ENCODE data around the gene TNFRSF21. TPM values are rescaled to one million over a fixed set of nuclear protein-coding genes. Genes with fewer than 3 reads are reported as not detected.

TNFRSF21 gene
- polyA plus RNA-seq, 3 donors = 0.43 to 0.86 (median 0.58) TPM

DNA sequence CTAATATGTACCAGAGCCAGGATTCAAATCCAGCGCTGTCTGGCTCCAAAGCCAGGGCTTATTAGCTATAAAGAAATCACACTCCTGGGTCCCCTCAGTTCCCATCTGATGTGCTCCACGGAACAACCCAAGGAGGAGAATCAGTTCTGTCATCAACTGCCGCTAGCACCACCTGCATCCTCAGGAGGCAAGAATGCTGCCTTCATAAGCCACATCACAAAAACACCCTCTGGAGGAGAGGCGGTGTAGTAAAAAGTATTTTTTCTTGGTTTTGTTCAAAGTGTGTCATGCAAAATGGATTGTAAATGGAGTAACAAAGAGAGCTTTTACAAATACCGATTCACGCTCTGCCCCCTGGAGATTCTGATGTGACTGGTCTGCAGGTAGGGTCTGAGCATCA, 57.1 kb downstream of the TNFRSF21 start:
- TF ChIP-seq, protein P1, sequence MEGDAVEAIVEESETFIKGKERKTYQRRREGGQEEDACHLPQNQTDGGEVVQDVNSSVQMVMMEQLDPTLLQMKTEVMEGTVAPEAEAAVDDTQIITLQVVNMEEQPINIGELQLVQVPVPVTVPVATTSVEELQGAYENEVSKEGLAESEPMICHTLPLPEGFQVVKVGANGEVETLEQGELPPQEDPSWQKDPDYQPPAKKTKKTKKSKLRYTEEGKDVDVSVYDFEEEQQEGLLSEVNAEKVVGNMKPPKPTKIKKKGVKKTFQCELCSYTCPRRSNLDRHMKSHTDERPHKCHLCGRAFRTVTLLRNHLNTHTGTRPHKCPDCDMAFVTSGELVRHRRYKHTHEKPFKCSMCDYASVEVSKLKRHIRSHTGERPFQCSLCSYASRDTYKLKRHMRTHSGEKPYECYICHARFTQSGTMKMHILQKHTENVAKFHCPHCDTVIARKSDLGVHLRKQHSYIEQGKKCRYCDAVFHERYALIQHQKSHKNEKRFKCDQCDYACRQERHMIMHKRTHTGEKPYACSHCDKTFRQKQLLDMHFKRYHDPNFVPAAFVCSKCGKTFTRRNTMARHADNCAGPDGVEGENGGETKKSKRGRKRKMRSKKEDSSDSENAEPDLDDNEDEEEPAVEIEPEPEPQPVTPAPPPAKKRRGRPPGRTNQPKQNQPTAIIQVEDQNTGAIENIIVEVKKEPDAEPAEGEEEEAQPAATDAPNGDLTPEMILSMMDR (IDR thresholded peaks at IDR 0.05) = no peak
- Histone ChIP-seq H3K9ac (ENCODE audit: insufficient read depth, low read length, poor library complexity, severe bottlenecking) (no peak overlapping the region), H4K20me1 (ENCODE audit: insufficient read depth, low read length) (no peaks in the 10 kb centered on the region), H3K36me3 (replicated peaks in 1 of 2; ENCODE audit: control insufficient read depth in 1 of 2, insufficient read depth in 2 of 2, low read length in 2 of 2) (no peaks in the 10 kb centered on the region), H3K79me2 (ENCODE audit: insufficient read depth, low read length) (no peaks in the 10 kb centered on the region), H3K27me3 (ENCODE audit: control insufficient read depth in 2 of 2, insufficient read depth in 2 of 2, low read length in 2 of 2) (no peaks in the 10 kb centered on the region), H2AFZ (ENCODE audit: insufficient read depth, low read depth, low read length, poor library complexity, severe bottlenecking) (no peak overlapping the region), H3K4me1 (ENCODE audit: control insufficient read depth in 1 of 2, insufficient read depth in 2 of 2, low read length in 2 of 2) (peaks cover under 1 to 2% of the 10 kb centered on the region in 2 donors), H3K4me2 (replicated peaks; ENCODE audit: extremely low read depth, low read length, poor library complexity, severe bottlenecking) (no peak overlapping the region), H3K9me3 (replicated peaks in 1 of 2; ENCODE audit: control insufficient read depth in 1 of 2, insufficient read depth in 1 of 2, low read length in 2 of 2) (no peaks in the 10 kb centered on the region), H3K4me3 (replicated peaks in 1 of 3; ENCODE audit: low read depth in 2 of 3, low read length in 3 of 3) (no peak overlapping the region), H3K27ac (ENCODE audit: low read depth in 1 of 2, low read length in 2 of 2) (no peak overlapping the region)
- intact Hi-C loops (cut with micrococcal nuclease) = no loop called here
- H3K27ac Mint-ChIP-seq = no peak overlapping the region
- DNase-seq = no peak
- WGBS (ENCODE audit: insufficient coverage) = 94% methylated on average over 4 of the region's 6 CpGs
- H3K4me1 Mint-ChIP-seq = no peaks in the 10 kb centered on the region
- no peaks in the 10 kb centered on the region for H3K36me3 Mint-ChIP-seq
- H3K4me3 Mint-ChIP-seq = no peak overlapping the region
- H3K27me3 Mint-ChIP-seq (ENCODE audit: low read depth in 3 of 3) = peaks cover 0 to 1% (median 0%) of the 10 kb centered on the region in 3 donors
- H3K9me3 Mint-ChIP-seq = peaks cover 0 to 2% (median 0%) of the 10 kb centered on the region in 7 donors

DNA sequence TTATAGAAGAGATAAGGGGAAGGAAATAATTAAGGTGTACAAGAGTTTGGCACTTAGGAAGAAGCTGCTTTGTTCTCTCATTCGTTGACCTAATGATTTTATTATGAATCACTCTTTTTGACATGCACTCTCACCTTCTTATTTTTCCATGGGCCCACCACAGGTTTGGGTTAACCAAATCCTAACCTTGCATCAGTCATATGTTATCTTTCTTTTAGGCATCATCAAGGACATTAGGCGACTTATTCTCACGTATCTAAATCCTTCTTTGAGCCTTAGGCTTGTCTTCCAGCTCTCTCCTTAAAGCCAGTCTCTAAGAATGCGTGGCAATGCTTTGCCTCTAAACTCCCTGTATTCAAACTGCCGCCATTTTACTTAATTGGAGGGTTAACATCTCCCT, 58.3 kb downstream of the TNFRSF21 start:
- H3K4me1 Mint-ChIP-seq = peaks cover 12% of the 10 kb centered on the region
- no peak overlapping the region for H3K27ac Mint-ChIP-seq
- no peak overlapping the region for H3K27ac ChIP-seq (ENCODE audit: low read depth in 1 of 2, low read length in 2 of 2)
- no peak overlapping the region for H3K4me3 ChIP-seq (replicated peaks in 1 of 3; ENCODE audit: low read depth in 2 of 3, low read length in 3 of 3)
- TF ChIP-seq, protein P1 (IDR thresholded peaks at IDR 0.05) = no peak
- peaks cover 0 to 1% (median 0%) of the 10 kb centered on the region in 3 donors for H3K27me3 Mint-ChIP-seq (ENCODE audit: low read depth in 3 of 3)
- H4K20me1 ChIP-seq (ENCODE audit: insufficient read depth, low read length) = no peaks in the 10 kb centered on the region
- H3K4me3 Mint-ChIP-seq = no peak overlapping the region
- H3K9me3 Mint-ChIP-seq = peaks cover 0 to 2% (median 0%) of the 10 kb centered on the region in 7 donors
- H3K79me2 ChIP-seq (ENCODE audit: insufficient read depth, low read length) = no peaks in the 10 kb centered on the region
- no peak overlapping the region for H3K4me2 ChIP-seq (replicated peaks; ENCODE audit: extremely low read depth, low read length, poor library complexity, severe bottlenecking)
- intact Hi-C loops (cut with micrococcal nuclease) = no loop called here
- H3K9ac ChIP-seq (ENCODE audit: insufficient read depth, low read length, poor library complexity, severe bottlenecking) = no peak overlapping the region
- H3K9me3 ChIP-seq (replicated peaks in 1 of 2; ENCODE audit: control insufficient read depth in 1 of 2, insufficient read depth in 1 of 2, low read length in 2 of 2) = no peaks in the 10 kb centered on the region
- H3K27me3 ChIP-seq (ENCODE audit: control insufficient read depth in 2 of 2, insufficient read depth in 2 of 2, low read length in 2 of 2) = no peaks in the 10 kb centered on the region
- peaks cover 13 to 14% of the 10 kb centered on the region in 2 donors for H3K4me1 ChIP-seq (ENCODE audit: control insufficient read depth in 1 of 2, insufficient read depth in 2 of 2, low read length in 2 of 2)
- WGBS (ENCODE audit: insufficient coverage) = 100% methylated on average over 2 of the region's 5 CpGs
- H3K36me3 Mint-ChIP-seq = no peaks in the 10 kb centered on the region
- H3K36me3 ChIP-seq (replicated peaks in 1 of 2; ENCODE audit: control insufficient read depth in 1 of 2, insufficient read depth in 2 of 2, low read length in 2 of 2) = no peaks in the 10 kb centered on the region
- H2AFZ ChIP-seq (ENCODE audit: insufficient read depth, low read depth, low read length, poor library complexity, severe bottlenecking) = no peak overlapping the region
- no peak for DNase-seq
